Activated naive CD4-positive, alpha-beta T cell treated with anti-CD3 and anti-CD28 coated beads, Interleukin-2, amount 50 U/mL, for 72 hours (primary cell): ENCODE measurements around the gene C2CD2. TPM values are rescaled to one million over a fixed set of nuclear protein-coding genes. Genes with fewer than 3 reads are reported as not detected.
"Not testable (repeated sequence)": the region's sequence is repeated elsewhere in the genome, so short reads cannot be mapped to it uniquely, and the experiment has no call there.

Experiments
- ATAC-seq, 2 donors: fragments of 150-1000 bp; cut with Tn5 transposase; 2 replicates each; pipeline ENCODE4 v1.10.0; 2021; ENCODE audit warnings: mild to moderate bottlenecking in 2 of 2, moderate library complexity in 2 of 2
- DNase-seq, 2 donors: peaks; one replicate each; pipeline ENCODE4 v3.0.0; 2021 to 2022; ENCODE audit warnings: low spot score in 2 of 2
- H3K27ac Mint-ChIP-seq, 2 donors: one replicate each; pipeline ENCODE4 v1.8.0; 2022; ENCODE audit warnings: mild to moderate bottlenecking in 2 of 2, mixed read lengths in 2 of 2
- H3K36me3 Mint-ChIP-seq, 2 donors: one replicate each; pipeline ENCODE4 v1.8.0; 2022; ENCODE audit warnings: mixed read lengths in 2 of 2
- H3K9me3 Mint-ChIP-seq, 2 donors: one replicate each; pipeline ENCODE4 v1.8.0; 2022; ENCODE audit warnings: mixed read lengths in 2 of 2
- total RNA-seq, 2 donors: library from RNA; stranded (reverse); gene quantifications; one replicate each; pipeline ENCODE4 v1.2.3, GENCODE V29; 2022

The C2CD2 gene
- total RNA-seq, 2 donors from 2014 or later, result 15.8 to 24.7 TPM

- Mint-ChIP-seq H3K27ac (peak overlapping the region in 1 of 2 donors; percentile 29), H3K36me3 (peaks cover 0 to 4% of the 10 kb centered on the region in 2 donors), H3K9me3 (no peaks in the 10 kb centered on the region)
- ATAC-seq, result no peak
- DNase-seq, result no peak
Measured at GRCh38 chr21:41952568-41953248, 1.1 kb downstream of the C2CD2 start.

DNA sequence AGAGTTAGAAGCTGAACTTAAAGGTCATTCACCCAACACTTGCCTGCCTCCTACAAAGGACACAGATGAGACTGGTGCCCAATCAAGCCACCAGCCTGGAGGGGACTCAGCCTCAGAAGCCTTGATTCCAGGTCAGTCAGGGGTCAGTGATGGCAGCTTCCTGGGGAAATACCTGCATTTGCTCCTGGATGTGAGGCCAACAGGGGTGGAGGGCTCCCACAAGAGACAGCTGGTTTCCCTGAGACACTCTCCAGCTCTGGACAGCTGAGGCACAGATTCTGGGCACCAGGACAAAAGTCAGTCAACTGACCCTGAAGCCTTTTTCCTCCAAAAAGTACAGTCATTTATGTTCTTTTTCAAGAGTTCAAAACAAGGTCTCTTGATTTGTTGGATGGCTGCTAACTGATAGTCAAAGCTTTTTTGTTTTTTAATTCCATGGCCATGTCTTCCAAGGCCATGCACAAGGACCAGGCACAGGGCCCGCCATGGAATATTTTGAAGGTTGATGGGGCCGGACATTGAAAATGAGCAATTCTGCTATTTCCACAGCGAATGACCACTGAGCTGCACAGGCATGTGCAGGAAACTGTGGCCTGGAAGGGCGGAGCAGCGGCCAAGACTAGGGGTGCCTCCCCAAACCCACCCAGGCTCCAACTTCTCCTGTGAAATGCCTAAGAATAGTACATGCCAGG lies 1.8 kb downstream of the C2CD2 start:
- Mint-ChIP-seq H3K36me3 (peaks cover 0 to 4% of the 10 kb centered on the region in 2 donors), H3K27ac (peak overlapping the region in 1 of 2 donors; percentile 29), H3K9me3 (no peaks in the 10 kb centered on the region)
- ATAC-seq, result no peak
- DNase-seq, result no peak

DNA sequence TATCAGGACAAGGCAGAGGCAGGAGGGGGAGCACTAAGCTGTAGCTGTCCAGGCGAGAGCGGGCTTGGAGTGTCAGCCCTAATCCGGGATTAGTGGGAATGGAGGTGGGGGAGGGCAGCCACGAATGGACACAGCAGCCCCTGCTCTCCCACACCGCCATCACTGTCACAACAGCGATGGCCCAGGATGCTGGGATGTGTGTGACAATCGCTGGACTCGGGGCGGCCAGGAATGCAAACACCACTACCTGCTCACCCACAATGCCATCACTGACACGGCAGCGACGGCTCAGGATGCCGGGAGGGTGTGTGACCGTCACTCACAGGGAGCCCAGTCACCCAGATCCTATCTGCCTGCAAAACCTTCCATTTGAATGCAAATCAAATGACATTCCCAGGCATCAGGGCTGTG lies 2.9 kb downstream of the C2CD2 start:
- ATAC-seq (no peak), DNase-seq (no peak)
- Mint-ChIP-seq H3K36me3 (peaks cover 0 to 4% of the 10 kb centered on the region in 2 donors), H3K27ac (no peak overlapping the region), H3K9me3 (no peaks in the 10 kb centered on the region)

DNA sequence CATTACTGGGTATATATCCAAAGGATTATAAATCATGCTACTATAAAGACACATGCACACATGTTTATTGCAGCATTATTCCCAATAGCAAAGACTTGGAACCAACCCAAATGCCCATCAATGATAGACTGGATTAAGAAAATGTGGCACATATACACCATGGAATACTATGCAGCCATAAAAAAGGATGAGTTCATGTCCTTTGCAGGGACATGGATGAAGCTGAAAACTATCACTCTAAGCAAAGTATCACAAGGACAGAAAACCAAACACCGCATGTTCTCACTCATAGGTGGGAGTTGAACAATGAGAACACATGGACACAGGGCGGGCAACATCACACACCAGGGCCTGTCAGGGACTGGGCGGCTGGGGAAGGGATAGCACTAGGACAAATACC lies 4.2 kb downstream of the C2CD2 start:
- not testable (repeated sequence) for DNase-seq, H3K36me3 Mint-ChIP-seq, H3K27ac Mint-ChIP-seq, H3K9me3 Mint-ChIP-seq, ATAC-seq

DNA sequence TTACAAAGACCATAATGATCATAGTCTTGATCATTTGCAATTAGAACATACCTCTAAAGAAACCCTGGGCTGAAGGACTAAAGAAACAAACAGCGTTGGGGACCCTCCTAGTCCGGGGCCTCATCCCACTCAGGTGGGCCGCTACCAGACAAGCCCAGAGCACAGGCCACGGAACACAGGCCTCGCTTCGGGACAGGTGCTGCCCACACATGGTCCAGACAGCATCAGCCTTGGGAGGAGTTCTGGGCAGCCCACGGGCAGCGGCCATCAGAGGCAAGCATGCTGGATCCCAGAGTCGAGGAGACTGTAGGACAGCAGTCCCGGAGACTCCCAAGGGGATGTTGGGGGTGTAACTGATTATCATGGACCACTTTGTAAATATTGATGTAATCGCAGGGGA lies 4.9 kb downstream of the C2CD2 start:
- DNase-seq, result no peak
- H3K36me3 Mint-ChIP-seq, result peaks cover 0 to 4% of the 10 kb centered on the region in 2 donors
- ATAC-seq, result no peak
- no peaks in the 10 kb centered on the region for H3K9me3 Mint-ChIP-seq
- no peak overlapping the region for H3K27ac Mint-ChIP-seq

- no peak for ATAC-seq
- Mint-ChIP-seq H3K36me3 (peaks cover 0 to 4% of the 10 kb centered on the region in 2 donors), H3K9me3 (no peaks in the 10 kb centered on the region), H3K27ac (peak overlapping the region in 1 of 2 donors; percentile 72)
- DNase-seq, result no peak
Measured at GRCh38 chr21:41948078-41948895, 5.5 kb downstream of the C2CD2 start.

- no peaks in the 10 kb centered on the region for H3K36me3 Mint-ChIP-seq
- ATAC-seq (no peak), DNase-seq (no peak)
- no peaks in the 10 kb centered on the region for H3K9me3 Mint-ChIP-seq
- H3K27ac Mint-ChIP-seq, result no peak overlapping the region
Measured at GRCh38 chr21:41945982-41946381, 7.8 kb downstream of the C2CD2 start.

- H3K36me3 Mint-ChIP-seq, result no peaks in the 10 kb centered on the region
- no peak overlapping the region for H3K27ac Mint-ChIP-seq
- ATAC-seq, result no peak
Measured at GRCh38 chr21:41943851-41944250, 10.0 kb downstream of the C2CD2 start.

GRCh38 chr21:41942457-41942856 lies 11.4 kb downstream of the C2CD2 start:
- Mint-ChIP-seq H3K27ac (no peak overlapping the region), H3K36me3 (no peaks in the 10 kb centered on the region), H3K9me3 (no peaks in the 10 kb centered on the region)
- ATAC-seq (no peak), DNase-seq (no peak)

More at GRCh38 chr21:41943851-41944250, 10.0 kb downstream of the C2CD2 start:
- DNase-seq, result no peak
- H3K9me3 Mint-ChIP-seq, result no peaks in the 10 kb centered on the region

DNA sequence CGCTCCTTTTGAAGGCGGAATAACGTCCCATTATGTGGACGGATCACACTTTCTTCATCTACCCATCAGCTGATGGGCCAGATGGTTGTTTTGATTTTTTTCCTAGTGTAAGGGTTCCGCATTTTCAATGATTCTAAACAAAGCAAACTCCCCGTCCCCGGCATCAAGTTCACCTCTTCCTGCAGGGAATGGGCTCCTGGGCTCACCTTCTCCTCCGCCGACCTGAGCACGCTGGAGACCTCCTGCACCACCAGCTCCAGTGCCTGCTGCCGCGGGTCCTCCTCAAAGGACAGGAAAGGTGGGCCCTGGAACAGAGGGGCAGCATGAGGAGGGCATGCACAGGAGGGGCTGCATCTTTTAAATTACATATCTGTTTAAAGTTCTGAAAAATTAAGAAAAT lies 11.9 kb downstream of the C2CD2 start:
- DNase-seq (no peak), ATAC-seq (no peak)
- no peaks in the 10 kb centered on the region for H3K36me3 Mint-ChIP-seq
- H3K9me3 Mint-ChIP-seq, result no peaks in the 10 kb centered on the region
- no peak overlapping the region for H3K27ac Mint-ChIP-seq

DNA sequence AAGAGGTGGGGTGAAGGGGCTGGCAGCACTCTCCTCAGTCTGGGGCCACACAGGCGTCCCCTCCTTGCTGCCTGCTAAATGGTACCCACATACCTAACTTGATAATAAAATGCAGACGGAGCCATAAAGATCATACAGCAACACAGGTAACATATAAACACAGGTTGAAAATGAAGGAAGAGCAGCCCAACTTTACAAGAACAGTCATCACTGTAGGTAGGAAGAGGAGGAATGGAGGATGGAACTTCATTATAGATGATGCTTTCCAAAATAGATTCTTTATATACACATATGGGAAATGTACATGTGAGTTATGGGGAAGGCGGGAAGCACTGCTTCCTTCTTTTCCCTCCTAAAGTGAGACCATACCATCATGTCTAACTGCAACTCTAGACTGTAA lies 13.4 kb downstream of the C2CD2 start:
- no peaks in the 10 kb centered on the region for H3K9me3 Mint-ChIP-seq
- H3K36me3 Mint-ChIP-seq, result no peaks in the 10 kb centered on the region
- no peak overlapping the region for H3K27ac Mint-ChIP-seq
- DNase-seq (no peak), ATAC-seq (no peak)

DNA sequence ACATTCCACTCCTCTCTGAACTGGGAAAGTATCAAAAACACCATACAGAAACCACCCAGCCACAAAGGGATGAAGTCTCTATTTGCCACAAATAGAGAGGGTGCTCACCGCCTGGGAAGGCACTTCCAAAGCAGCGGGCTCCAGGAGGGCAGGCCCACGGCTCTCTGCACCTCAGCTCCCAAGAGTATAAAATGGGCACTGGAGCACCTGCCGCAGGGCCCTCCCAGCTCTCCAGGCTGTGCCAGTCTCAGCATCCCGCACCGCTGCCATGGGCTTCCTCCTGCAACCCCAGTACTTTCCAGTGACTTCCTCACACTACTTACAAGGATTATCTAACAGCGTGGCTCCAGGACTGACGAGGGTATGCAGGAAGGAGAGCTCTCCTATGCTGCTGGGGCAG lies 14.4 kb downstream of the C2CD2 start:
- H3K9me3 Mint-ChIP-seq, result no peaks in the 10 kb centered on the region
- H3K27ac Mint-ChIP-seq, result no peak overlapping the region
- no peaks in the 10 kb centered on the region for H3K36me3 Mint-ChIP-seq
- ATAC-seq, result no peak
- no peak for DNase-seq

DNA sequence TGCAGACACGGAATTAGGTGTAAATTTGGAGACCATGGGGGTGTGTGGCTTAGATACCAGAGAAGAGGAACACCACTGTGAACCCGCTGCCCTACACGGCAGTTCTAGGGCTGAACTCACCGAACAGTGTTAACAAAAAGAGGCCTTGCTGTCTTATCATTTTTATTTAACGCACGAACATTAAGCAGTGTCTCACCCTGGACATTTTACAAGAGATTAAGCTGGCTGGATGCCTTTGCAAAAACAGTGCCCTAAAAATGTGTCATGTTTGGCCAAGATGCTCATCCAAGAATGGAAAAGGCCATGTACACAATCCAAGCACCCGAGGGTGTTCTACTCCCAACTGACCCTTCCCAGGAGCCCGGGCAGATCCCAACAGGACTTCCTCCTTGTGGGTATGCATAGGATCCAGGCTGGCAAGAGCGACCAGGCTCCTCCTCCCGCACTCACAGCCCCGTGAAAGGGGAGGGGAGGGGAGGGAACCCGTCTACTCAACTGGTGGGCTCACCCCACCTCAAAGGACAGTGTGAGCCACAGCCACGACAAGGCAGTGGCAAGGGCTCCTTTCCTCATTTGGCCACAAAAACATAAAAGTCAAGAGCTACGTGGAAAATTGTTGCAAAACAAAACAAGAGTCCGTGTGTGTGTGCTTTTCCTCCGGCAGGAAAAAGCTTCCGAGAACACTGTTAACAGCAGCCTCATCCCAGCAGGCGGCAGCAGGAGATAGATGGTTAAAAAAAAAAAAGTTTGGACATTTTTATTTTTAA lies 20.3 kb downstream of the C2CD2 start:
- H3K9me3 Mint-ChIP-seq, result no peaks in the 10 kb centered on the region
- peak overlapping the region; percentile 5 to 50 for H3K27ac Mint-ChIP-seq
- no peak for ATAC-seq
- no peaks in the 10 kb centered on the region for H3K36me3 Mint-ChIP-seq
- DNase-seq, result no peak

DNA sequence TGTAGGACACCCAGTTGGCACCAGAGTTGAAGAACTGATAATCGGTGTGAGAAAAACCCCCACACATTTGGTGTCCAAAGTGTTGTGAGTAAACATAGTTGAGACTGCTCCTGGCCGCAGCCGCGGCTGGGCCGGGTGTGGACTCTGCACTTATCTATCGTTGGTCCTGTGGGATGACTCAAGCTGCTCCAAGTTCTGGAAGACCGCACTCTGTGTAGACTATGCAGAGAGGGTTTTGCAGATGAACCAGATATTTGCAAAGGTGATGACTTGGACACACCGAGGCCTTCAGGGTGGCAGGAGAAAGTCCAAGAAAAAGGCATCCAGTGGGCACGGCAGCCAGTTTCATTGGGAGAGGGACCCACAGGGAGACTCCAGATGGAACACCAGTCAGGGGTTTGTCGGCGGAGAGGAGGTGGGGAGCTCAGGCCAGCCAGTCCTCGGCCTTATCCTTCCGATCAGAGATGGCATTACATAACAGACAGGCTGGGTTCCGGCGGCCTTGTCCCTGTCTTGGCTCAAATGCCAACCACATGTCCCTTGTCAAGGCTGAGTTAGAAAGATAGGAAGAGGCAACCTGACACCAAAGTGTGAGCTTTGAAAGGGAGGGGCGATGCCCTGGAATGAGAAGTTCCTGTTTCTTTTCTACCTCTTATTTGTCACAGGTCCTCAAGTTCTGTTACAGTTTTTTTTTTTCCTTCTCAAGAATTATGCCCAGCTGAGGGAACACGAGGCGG lies 21.1 kb downstream of the C2CD2 start:
- peak overlapping the region; percentile 50 to 65 for H3K27ac Mint-ChIP-seq
- no peak for ATAC-seq
- no peaks in the 10 kb centered on the region for H3K9me3 Mint-ChIP-seq
- no peaks in the 10 kb centered on the region for H3K36me3 Mint-ChIP-seq
- DNase-seq, result no peak

- DNase-seq (no peak), ATAC-seq (peak in 1 of 2 donors; percentile 28)
- Mint-ChIP-seq H3K9me3 (no peaks in the 10 kb centered on the region), H3K36me3 (no peaks in the 10 kb centered on the region), H3K27ac (peak overlapping the region in 1 of 2 donors; percentile 65)
Measured at GRCh38 chr21:41932191-41932575, 21.6 kb downstream of the C2CD2 start.

- no peak for DNase-seq
- no peak for ATAC-seq
- Mint-ChIP-seq H3K9me3 (no peaks in the 10 kb centered on the region), H3K27ac (no peak overlapping the region), H3K36me3 (peaks cover 6 to 8% of the 10 kb centered on the region in 2 donors)
Measured at GRCh38 chr21:41931041-41931451, 22.8 kb downstream of the C2CD2 start.
